ENCODE results near the gene MARK2.

MARK2 gene

DNA sequence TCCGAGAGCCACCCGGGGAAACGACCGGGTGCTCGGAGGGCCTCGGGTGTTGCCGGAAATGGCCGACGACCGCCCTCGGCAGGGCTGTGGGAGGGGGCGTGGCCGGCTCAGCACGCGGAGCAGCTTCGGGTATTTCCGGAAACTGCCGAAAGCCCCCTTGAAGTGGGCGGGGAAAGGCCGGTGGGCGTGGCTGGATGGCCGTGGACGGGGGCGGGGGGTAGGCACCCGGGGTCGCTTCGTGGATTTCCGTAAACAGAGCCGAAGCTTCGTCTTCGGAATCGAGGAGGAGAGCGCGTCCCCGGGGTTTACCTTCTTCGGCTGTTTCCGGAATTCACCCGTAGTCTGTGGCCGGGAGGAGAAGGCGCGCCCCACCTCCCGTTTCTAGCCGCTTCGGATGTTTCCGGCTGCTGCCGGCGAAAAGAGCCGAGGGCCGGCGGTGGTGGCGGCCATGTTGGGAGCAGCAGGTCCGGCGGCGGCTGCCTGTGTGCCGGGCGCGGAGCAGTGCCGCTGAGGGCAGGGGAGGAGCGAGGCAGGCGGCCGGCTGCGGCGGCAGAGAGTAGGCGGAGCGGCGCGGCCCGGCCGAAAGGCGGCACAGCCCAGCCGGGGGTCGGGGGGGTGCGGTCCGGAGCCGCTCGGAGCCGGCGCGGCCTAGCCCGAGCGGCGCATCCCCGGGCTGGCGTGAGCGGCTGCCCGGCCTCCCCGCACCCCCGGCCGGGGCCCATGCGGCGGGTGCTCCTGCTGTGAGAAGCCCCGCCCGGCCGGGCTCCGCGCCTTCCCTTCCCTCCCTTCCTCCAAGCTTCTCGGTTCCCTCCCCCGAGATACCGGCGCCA lies at the start of gene MARK2:
TSS of gene MARK2 (plus strand) at position 433 of the 830 bp plus-strand sequence. CDS start at position 830, 397 bp downstream.
- H3K9me3 ChIP-seq = no peaks in the 10 kb centered on the region

DNA sequence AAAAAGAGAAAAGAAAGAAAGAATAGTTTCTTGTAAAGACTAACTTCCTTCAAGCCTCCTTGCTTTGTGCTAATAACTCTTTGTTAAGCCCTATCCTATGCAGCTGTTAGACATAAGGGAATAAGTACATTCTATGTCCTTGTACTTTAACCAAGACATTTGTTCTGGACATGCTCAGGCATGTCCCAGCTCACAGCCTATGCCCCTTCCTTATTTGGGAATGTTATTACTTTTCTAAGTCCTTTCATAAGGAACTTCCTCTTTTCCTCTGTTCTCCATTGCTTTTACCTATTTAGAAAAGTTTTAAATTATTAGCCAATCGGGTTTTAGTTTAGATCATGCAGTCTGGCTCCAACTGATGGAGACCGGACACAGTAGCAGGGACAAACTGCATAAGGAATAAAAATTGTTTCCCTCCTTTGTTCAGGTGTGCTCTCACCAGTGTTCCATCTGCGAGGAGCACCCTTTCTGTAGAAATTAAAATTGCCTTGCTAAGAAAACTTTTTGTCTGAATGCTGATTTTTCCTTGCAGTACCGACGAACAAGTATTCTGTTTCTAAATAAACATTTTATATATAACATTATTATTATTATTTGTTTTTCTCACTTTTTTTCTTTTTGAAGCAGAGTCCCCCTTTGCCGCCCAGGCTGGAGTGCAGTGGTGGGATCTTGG lies 47.3 kb upstream of the MARK2 start:
- Histone ChIP-seq H3K4me3 (no peak overlapping the region), H3K9me3 (peaks cover 0 to 21% (median 10%) of the 10 kb centered on the region in 3 donors), H3K27ac (no peak overlapping the region), H3K36me3 (no peaks in the 10 kb centered on the region), H3K27me3 (no peaks in the 10 kb centered on the region), H3K4me1 (no peaks in the 10 kb centered on the region)
- DNase-seq = no peak
- TF ChIP-seq, protein P1, sequence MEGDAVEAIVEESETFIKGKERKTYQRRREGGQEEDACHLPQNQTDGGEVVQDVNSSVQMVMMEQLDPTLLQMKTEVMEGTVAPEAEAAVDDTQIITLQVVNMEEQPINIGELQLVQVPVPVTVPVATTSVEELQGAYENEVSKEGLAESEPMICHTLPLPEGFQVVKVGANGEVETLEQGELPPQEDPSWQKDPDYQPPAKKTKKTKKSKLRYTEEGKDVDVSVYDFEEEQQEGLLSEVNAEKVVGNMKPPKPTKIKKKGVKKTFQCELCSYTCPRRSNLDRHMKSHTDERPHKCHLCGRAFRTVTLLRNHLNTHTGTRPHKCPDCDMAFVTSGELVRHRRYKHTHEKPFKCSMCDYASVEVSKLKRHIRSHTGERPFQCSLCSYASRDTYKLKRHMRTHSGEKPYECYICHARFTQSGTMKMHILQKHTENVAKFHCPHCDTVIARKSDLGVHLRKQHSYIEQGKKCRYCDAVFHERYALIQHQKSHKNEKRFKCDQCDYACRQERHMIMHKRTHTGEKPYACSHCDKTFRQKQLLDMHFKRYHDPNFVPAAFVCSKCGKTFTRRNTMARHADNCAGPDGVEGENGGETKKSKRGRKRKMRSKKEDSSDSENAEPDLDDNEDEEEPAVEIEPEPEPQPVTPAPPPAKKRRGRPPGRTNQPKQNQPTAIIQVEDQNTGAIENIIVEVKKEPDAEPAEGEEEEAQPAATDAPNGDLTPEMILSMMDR (IDR thresholded peaks at IDR 0.05) = no peak
- intact Hi-C loops (cut with DNase I; ENCODE audit: low total_unique reads) = no loop called here

More for the DNA sequence above, at the start of gene MARK2:
- intact Hi-C loops (cut with DNase I; ENCODE audit: low total_unique reads) = loop anchor here (2.0 to 10.0 kb wide), 3 partner anchors 33 to 316 kb away; partner anchors contain the start of gene ZFTA
- H3K27ac ChIP-seq = peak within 1 kb of the TSS; percentile 77 to 90
- peaks cover 0 to 47% (median 35%) of the 10 kb centered on the region in 4 donors for H3K4me1 ChIP-seq
- TF ChIP-seq, protein P1 (IDR thresholded peaks at IDR 0.05) = no peak
- H3K36me3 ChIP-seq = peaks cover 0 to 9% (median 0%) of the 10 kb centered on the region in 3 donors
- DNase-seq = peak; percentile 96 to 98
- H3K27me3 ChIP-seq = no peaks in the 10 kb centered on the region
- H3K4me3 ChIP-seq = peak within 1 kb of the TSS; percentile 77 to 95

DNA sequence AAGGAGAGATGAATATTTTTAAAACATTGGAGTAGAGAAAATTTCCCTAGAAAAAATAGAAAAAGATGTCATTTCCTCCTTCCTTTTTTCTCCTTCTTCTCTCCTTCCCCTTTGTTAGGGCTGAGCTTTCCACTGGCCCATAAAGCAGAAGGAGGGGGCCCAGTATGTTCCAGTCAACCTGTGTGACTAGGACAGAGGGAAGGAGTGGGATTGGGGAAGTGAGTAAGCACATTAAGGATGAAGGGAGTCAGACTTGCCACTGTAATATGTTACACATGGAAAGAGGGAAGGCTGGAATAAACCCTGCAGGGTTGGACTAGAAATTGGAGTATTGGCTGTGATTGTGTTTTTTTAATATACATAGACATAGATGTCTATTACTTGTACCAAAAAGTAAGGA lies 45.7 kb upstream of the MARK2 start:
- H3K27ac ChIP-seq = no peak overlapping the region
- no peaks in the 10 kb centered on the region for H3K36me3 ChIP-seq
- H3K4me1 ChIP-seq = no peaks in the 10 kb centered on the region
- TF ChIP-seq, protein P1 (IDR thresholded peaks at IDR 0.05) = no peak
- H3K27me3 ChIP-seq = no peaks in the 10 kb centered on the region
- no peak overlapping the region for H3K4me3 ChIP-seq
- peaks cover 0 to 21% (median 10%) of the 10 kb centered on the region in 3 donors for H3K9me3 ChIP-seq
- intact Hi-C loops (cut with DNase I; ENCODE audit: low total_unique reads) = no loop called here
- DNase-seq = no peak

DNA sequence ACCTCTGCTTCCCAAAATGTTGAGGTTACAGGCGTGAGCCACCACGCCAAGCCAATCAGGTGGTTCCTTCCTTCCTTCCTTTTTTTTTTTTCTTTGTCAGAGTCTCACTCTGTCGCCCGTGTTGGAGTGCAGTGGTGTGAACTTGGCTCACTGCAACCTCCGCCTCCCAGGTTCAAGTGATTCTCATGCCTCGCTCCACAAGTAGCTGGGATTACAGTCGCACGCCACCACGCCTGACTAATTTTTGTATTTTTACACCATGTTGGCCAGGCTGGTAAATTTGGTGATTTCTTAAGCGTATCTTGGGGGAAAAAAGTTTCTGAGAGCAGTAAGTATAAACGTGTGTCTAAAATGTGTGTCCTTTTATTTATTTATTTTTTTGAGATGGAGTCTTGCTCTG lies 43.8 kb upstream of the MARK2 start:
- Histone ChIP-seq H3K27ac (no peak overlapping the region), H3K4me3 (no peak overlapping the region), H3K27me3 (no peaks in the 10 kb centered on the region), H3K9me3 (peaks cover 0 to 21% (median 10%) of the 10 kb centered on the region in 3 donors), H3K4me1 (no peaks in the 10 kb centered on the region), H3K36me3 (no peaks in the 10 kb centered on the region)
- TF ChIP-seq, protein P1 (IDR thresholded peaks at IDR 0.05) = no peak
- intact Hi-C loops (cut with DNase I; ENCODE audit: low total_unique reads) = no loop called here
- DNase-seq = no peak

DNA sequence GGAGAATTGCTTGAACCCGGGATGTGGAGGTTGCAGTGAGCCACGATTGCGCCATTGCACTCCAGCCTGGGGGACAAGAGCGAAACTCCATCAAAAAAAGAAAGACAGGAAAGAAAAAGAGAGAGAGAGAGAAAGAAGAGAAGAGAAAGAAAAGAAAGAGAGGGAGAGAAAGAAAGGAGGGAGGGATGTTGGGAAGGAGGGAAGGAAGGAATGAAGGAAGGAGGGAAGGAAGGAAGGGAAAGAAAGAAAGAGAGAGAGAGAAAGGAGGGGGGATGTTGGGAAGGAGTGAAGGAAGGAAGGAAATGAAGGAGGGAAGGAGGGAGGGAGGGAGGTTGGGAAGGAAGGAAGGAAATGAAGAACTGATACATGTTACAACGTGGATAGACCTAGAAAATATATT lies 38.0 kb upstream of the MARK2 start:
- intact Hi-C loops (cut with DNase I; ENCODE audit: low total_unique reads) = no loop called here
- Histone ChIP-seq H3K9me3 (no peaks in the 10 kb centered on the region), H3K36me3 (no peaks in the 10 kb centered on the region), H3K4me1 (peaks cover 0 to 7% (median 3%) of the 10 kb centered on the region in 4 donors), H3K27me3 (no peaks in the 10 kb centered on the region), H3K4me3 (no peak overlapping the region), H3K27ac (no peak overlapping the region)
- DNase-seq = no peak
- TF ChIP-seq, protein P1 (IDR thresholded peaks at IDR 0.05) = no peak

All from tibial artery (tissue), 4 donors.